ENCODE data around the gene LAG3. TPM values are rescaled to one million over a fixed set of nuclear protein-coding genes. Genes with fewer than 3 reads are reported as not detected.

LAG3 gene
- total and polyA plus RNA-seq, 2 donors (not counting 1 experiment from before 2014, with no cell fraction given), result 0.17 TPM

DNA sequence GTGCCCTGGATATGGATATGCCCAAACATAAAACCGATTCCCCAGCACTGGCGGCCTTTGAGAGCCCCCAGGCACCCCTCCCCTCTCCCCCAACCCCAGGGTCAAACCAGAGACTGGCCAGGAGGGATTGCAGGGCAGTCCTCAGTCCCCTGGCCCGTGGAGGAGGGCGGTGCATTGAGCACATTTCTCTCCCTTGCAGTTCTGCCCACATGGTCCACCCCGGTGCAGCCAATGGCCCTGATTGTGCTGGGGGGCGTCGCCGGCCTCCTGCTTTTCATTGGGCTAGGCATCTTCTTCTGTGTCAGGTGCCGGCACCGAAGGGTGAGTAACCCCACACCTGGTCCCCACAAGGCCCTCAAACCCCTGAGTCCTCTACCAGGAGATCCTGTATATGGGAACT lies 45.9 kb downstream of the LAG3 start:
- Histone ChIP-seq H3K4me1 (ENCODE audit: control insufficient read depth, extremely low read depth, insufficient read depth, low read length) (peaks cover 10% of the 10 kb centered on the region), H3K27ac (ENCODE audit: insufficient read depth, low read length) (no peak overlapping the region), H3K4me3 (replicated peaks in 1 of 4; ENCODE audit: control extremely low read depth in 1 of 4, insufficient read depth in 1 of 4, low read depth in 3 of 4, low read length in 4 of 4) (no peak overlapping the region), H3K4me2 (ENCODE audit: extremely low read depth, insufficient read depth, low read length) (no peak overlapping the region), H3K27me3 (ENCODE audit: control insufficient read depth, insufficient read depth, low read length) (peaks cover 2% of the 10 kb centered on the region), H3K9me3 (ENCODE audit: control insufficient read depth, insufficient read depth, low read depth, low read length) (no peaks in the 10 kb centered on the region), H3K36me3 (ENCODE audit: control insufficient read depth, insufficient read depth, low read length) (peaks cover 4% of the 10 kb centered on the region), H3K9ac (ENCODE audit: insufficient read depth, low read length) (no peak overlapping the region), H3K79me2 (ENCODE audit: control insufficient read depth, insufficient read depth, low read length) (no peaks in the 10 kb centered on the region), H4K20me1 (ENCODE audit: control insufficient read depth, extremely low read depth, insufficient read depth, low read length) (no peaks in the 10 kb centered on the region), H2AFZ (ENCODE audit: low read length) (no peak overlapping the region)
- no peak for DNase-seq (ENCODE audit: low read depth in 2 of 2)
- TF ChIP-seq, protein P1, sequence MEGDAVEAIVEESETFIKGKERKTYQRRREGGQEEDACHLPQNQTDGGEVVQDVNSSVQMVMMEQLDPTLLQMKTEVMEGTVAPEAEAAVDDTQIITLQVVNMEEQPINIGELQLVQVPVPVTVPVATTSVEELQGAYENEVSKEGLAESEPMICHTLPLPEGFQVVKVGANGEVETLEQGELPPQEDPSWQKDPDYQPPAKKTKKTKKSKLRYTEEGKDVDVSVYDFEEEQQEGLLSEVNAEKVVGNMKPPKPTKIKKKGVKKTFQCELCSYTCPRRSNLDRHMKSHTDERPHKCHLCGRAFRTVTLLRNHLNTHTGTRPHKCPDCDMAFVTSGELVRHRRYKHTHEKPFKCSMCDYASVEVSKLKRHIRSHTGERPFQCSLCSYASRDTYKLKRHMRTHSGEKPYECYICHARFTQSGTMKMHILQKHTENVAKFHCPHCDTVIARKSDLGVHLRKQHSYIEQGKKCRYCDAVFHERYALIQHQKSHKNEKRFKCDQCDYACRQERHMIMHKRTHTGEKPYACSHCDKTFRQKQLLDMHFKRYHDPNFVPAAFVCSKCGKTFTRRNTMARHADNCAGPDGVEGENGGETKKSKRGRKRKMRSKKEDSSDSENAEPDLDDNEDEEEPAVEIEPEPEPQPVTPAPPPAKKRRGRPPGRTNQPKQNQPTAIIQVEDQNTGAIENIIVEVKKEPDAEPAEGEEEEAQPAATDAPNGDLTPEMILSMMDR (conservative IDR thresholded peaks at IDR 0.05 in 1 of 2, IDR thresholded peaks at IDR 0.05 in 1 of 2; ENCODE audit: low read depth in 1 of 2, low read length in 2 of 2), result no peak
- TF ChIP-seq EZH2 (IDR thresholded peaks at IDR 0.05; ENCODE audit: low read length, missing control alignments), result no peak

- no peak overlapping the region for H3K4me2 ChIP-seq (ENCODE audit: extremely low read depth, insufficient read depth, low read length)
- no peak overlapping the region for H2AFZ ChIP-seq (ENCODE audit: low read length)
- H3K4me1 ChIP-seq (ENCODE audit: control insufficient read depth, extremely low read depth, insufficient read depth, low read length), result peaks cover 10% of the 10 kb centered on the region
- no peak overlapping the region for H3K4me3 ChIP-seq (replicated peaks in 1 of 4; ENCODE audit: control extremely low read depth in 1 of 4, insufficient read depth in 1 of 4, low read depth in 3 of 4, low read length in 4 of 4)
- TF ChIP-seq, protein P1 (conservative IDR thresholded peaks at IDR 0.05 in 1 of 2, IDR thresholded peaks at IDR 0.05 in 1 of 2; ENCODE audit: low read depth in 1 of 2, low read length in 2 of 2), result no peak
- no peak overlapping the region for H3K27ac ChIP-seq (ENCODE audit: insufficient read depth, low read length)
- H3K9me3 ChIP-seq (ENCODE audit: control insufficient read depth, insufficient read depth, low read depth, low read length), result no peaks in the 10 kb centered on the region
- peaks cover 4% of the 10 kb centered on the region for H3K36me3 ChIP-seq (ENCODE audit: control insufficient read depth, insufficient read depth, low read length)
- no peak for DNase-seq (ENCODE audit: low read depth in 2 of 2)
- H3K9ac ChIP-seq (ENCODE audit: insufficient read depth, low read length), result no peak overlapping the region
- H3K79me2 ChIP-seq (ENCODE audit: control insufficient read depth, insufficient read depth, low read length), result no peaks in the 10 kb centered on the region
- peaks cover 2% of the 10 kb centered on the region for H3K27me3 ChIP-seq (ENCODE audit: control insufficient read depth, insufficient read depth, low read length)
- H4K20me1 ChIP-seq (ENCODE audit: control insufficient read depth, extremely low read depth, insufficient read depth, low read length), result no peaks in the 10 kb centered on the region
These were observed 46.3 kb downstream of the LAG3 start for GRCh38 chr12:6818645-6819044.

GRCh38 chr12:6819106-6820030 lies 47.0 kb downstream of the LAG3 start:
- Histone ChIP-seq H2AFZ (ENCODE audit: low read length) (no peak overlapping the region), H3K4me3 (replicated peaks in 1 of 4; ENCODE audit: control extremely low read depth in 1 of 4, insufficient read depth in 1 of 4, low read depth in 3 of 4, low read length in 4 of 4) (no peak overlapping the region), H3K27me3 (ENCODE audit: control insufficient read depth, insufficient read depth, low read length) (peaks cover 2% of the 10 kb centered on the region), H3K9ac (ENCODE audit: insufficient read depth, low read length) (no peak overlapping the region), H3K36me3 (ENCODE audit: control insufficient read depth, insufficient read depth, low read length) (peaks cover 7% of the 10 kb centered on the region), H3K4me2 (ENCODE audit: extremely low read depth, insufficient read depth, low read length) (no peak overlapping the region), H3K79me2 (ENCODE audit: control insufficient read depth, insufficient read depth, low read length) (no peaks in the 10 kb centered on the region), H3K27ac (ENCODE audit: insufficient read depth, low read length) (no peak overlapping the region), H3K4me1 (ENCODE audit: control insufficient read depth, extremely low read depth, insufficient read depth, low read length) (peaks cover 10% of the 10 kb centered on the region), H4K20me1 (ENCODE audit: control insufficient read depth, extremely low read depth, insufficient read depth, low read length) (no peaks in the 10 kb centered on the region), H3K9me3 (ENCODE audit: control insufficient read depth, insufficient read depth, low read depth, low read length) (no peaks in the 10 kb centered on the region)
- no peak for TF ChIP-seq EZH2 (IDR thresholded peaks at IDR 0.05; ENCODE audit: low read length, missing control alignments)
- TF ChIP-seq, protein P1 (conservative IDR thresholded peaks at IDR 0.05 in 1 of 2, IDR thresholded peaks at IDR 0.05 in 1 of 2; ENCODE audit: low read depth in 1 of 2, low read length in 2 of 2), result no peak
- DNase-seq (ENCODE audit: low read depth in 2 of 2), result no peak
